Renal cortex interstitium (tissue), 11 donors: ENCODE results near the gene TOP2A. TPM values are rescaled to one million over a fixed set of nuclear protein-coding genes. Genes with fewer than 3 reads are reported as not detected.
"Not testable (repeated sequence)": the region's sequence is repeated elsewhere in the genome, so short reads cannot be mapped to it uniquely, and the experiment has no call there.

ENCODE experiments used
- DNase-seq, 11 donors: peaks; one replicate each; pipeline ENCODE4 v3.0.0-alpha.2; 2013; ENCODE audit warnings: low read depth in 9 of 11, low spot score in 4 of 11; ENCODE audit errors: extremely low read depth in 1 of 11
- polyA plus RNA-seq, 3 donors: library from polyadenylated mRNA; unstranded; fragments of 120-200 nt; gene quantifications; one replicate each; pipeline ENCODE4 v1.2.1, GENCODE V29; 2013; ENCODE audit not compliant: insufficient read length in 3 of 3

TOP2A gene
- polyA plus RNA-seq, 3 donors: 154 to 213 (median 186) TPM

DNA sequence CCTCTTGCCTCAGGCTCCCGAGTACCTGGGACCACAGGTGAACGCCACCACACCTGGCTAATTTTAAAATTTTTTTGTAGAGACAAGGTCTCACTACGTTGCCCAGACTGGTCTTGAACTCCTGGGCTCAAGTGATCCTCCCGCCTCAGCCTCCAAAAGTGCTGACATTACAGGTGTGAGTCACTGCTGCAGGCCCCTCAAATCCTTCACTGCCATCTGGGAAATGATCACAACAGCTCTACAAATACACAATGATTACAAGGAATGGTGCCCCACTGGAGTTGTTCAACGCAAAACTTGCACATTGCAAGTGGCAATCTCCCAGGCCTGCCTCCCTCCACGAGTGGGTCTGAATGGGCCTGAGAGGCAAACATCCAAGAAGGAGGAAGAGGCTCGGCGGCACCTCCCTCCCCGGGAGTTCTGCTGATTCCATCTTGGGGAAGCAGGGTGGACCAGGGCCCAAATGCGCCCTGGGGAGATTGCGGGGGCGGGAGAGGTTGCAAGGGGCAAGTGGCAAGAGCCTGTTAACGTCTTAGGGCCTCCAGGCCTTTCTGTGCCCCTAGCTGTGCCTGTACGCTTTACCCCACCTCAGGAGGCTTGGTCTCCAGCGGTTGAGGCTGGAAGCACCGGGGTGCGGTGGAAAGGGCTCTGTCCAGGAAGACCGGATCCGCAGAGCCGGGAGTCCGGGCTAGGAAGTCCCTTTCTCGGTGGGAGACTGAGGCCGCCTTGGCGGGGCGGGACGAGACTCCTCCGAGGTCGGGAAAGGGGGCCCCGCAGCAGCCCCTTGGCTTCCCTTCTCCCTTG, 24.9 kb upstream of the TOP2A start:
- DNase-seq: no peak

DNA sequence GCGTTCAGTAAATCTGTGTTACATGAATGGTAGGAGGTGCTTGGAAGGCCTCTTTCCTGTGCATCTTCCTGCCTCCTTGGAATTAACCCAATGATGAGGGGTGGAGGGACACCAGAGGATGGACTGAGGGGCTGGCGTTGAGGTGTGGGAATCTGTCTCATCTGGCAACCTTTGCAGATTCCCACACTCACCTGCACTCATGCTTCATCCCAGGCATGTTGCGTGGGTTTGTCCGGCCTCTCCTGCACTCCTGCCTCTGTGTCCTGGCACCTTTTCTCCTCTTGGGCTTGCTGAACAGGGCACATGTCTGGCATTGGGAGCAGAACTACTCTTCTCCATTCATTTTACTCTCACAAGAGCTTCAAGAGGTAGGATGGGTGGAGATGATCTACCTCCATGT, 22.5 kb upstream of the TOP2A start:
- DNase-seq: no peak

DNA sequence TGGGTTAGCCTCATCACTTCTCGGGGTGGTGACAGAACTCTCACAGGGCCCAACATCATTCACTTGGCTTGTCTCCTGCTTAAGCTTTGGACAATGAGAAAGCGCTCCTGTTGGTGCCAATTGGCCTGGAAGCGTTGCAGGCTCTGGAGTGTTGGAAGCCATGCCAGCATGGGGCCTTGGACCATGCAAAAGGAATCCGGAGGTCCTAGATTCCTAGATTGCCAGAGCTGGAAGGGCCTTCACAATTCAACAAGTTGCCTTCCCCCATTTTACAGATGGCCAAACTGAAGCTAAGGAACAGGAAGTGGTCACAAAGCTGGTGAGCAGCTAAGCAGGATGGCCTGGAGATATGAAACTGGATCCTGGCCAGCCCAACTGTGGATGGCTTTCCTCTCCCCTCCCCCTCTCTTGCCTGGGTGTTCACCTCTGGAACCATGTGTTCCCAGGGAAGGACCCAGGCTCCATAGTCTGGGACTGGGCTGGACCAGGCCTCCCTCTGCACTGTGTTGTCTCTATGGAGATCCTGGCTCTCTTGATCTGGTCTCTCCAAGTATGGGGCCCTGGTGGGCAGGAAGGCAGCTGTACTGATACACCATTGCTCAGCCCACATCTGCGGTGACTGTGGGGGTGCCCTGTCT, 19.5 kb upstream of the TOP2A start:
- DNase-seq: no peak

DNA sequence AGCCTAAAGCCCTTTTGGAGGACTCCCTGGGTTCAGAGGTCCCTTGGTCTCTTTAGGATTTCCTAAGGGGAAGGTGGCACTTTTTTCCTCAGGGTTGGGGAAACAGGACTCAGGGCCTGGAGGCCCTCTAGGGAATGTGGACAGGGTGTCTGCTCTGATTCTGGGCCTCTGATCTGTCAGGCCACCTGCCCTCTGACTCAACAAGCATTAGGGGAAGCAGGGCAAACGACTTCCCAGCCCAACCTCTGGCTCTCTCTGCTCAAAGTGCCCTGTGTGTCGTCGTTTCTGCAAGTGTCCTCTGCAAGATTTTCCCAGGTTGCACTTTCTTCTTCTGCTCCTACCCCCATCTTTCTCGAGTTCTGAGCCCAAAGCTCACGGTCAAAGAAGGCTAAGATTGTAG, 18.9 kb upstream of the TOP2A start:
- DNase-seq: no peak

DNA sequence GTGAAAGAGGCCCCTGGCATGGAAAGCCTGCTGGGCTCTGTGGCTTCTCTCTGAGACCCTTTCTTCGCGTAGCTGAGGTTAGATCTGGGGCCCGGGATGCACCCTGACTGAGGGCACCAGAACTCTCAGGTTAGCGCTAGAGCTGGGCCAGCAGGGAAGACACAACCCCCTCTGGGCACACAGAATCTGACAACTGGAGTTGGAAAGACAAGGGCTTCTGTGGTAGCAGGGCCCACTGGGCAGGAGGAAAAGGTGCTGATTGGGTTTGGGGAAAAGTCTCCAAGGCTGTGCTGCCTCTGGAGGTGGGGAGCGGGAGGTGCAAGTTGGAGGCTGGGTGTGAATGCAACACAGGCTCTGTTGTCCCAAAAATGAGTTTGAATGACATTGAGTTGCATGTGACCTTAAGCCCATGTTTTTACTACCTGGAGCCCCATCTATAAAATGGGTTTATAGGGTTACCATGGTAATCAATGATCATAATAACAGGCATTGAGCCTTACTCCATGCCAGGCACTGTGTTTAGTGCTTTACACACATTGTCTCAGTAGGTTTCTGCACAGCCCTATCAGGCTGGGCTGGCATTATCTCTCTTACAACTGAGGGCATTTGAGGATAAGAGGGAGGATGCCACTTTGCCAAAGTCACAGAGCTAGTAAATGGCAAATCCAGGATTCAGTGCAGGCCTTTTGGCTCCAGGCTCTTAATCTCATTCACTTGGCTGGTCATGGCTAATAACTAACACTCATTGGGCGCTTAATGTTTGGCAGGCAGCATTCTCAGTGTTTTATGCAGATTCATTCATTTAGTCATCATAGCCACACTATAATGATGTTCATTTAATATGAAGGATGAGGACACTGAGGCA, 16.1 kb upstream of the TOP2A start:
- DNase-seq: no peak

DNA sequence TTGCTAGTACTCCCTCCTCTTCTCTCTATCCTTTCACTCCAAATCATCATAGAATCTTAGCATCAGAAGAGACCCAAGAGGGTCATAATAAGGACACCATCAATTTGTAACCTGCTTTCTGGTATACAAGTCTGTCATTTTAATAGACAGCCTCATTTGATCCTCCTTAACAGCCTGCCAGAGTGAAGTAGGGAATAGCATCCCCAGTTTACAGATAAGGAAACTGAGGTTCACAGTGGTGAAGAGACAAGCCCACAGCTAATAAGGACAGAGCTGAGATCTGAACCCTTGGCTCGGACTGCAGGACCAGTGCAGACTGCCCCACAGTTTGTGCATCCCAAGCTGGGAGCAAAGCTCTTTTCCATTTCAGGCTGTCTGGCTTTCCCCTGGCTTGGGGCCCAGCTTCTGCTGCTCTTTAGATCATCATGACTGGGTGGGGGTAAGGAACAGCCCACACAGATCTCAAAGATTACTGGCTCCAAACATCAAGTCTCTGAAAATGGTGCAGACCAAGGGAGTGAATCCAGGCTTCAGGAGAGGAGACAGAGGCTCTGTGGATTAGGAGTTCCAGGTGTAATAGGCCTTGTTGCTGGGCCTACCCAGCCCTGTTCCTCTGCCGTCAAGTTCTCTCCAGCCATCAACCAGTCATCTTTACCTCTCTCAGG, 15.3 kb upstream of the TOP2A start:
- no peak for DNase-seq

DNA sequence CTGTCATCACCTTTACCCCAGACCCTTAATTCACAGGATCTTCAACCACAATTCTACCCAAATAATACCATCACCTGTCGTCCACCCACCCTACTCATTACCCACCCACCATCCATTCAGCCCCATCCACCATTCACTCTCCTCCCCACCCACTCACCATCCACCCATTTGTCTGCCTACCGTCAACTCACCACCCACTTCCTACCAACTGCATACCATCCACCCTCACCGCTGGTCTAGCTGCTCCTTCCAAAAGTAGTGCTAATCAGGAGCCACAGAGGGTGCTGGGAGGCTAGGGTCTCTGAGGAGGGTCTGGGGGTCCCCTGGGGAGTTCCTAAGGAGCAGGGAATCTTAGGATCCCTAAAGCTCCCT, 13.5 kb upstream of the TOP2A start:
- DNase-seq: no peak

DNA sequence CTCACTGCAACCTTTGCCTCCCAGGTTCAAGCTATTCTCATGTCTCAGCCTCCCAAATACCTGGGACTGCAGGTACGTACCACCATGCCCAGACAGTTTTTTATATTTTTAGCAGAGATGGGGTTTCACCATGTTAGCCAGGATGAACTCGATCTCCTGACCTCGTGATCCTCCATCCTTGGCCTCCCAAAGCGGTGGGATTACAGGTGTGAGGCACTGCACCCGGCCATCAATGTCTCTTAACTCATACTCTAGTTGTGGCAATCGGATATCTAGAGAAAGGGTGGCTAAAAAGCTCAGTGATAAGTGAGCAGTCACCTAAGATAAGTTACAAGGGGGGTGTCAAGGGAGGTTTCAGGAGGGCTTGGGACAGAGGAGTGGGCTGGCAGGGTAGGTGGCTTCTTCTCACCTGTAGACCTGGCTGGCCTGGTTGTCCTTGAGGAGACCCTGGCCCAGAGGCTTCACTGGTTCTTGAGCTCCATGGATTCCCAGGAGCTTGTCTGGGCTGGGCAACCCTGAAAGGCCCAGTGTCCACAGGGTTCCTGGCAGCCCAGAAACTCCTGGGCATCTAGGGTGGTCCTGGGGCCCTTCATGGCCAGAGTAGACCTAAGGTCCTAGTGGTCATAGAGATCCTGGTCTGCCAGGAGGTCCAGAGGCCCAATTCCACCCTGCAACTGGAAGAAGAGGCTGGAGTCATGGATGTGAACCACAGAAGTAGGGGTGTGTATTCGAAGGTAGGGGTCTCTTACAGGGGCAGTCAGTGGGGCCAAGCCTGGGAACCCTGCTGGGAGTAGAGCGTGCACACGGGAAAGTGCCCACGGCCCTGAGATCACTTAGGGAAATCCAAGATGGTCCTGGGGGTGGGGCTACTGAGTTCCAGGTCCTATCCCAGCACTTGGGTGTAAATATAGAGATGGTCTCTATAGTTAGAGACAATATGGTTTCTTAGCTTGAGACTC, 12.9 kb upstream of the TOP2A start:
- no peak for DNase-seq

DNA sequence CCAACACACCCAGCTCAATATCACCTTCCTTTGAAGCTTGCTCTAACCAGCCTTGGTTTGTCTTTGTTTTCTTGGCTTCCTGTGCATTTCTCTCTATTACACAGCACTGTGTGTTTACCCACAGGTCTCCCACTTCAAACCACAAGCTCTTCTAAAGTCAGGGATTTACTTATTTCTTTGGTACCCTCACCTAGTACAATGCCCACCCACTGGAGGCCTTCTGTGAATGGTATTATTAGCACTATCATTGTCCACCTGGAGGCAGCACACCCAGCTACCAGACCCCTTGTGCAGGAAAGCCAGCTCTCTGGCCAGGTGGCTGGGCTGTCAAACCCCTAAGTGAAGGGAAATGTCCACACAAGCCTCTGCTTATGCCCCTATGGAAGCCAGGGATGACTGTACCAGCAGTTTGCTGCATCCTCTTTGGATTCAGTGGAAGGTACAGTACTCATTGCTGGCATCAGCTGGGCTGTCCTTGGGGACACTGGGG, 9.4 kb upstream of the TOP2A start:
- no peak for DNase-seq

DNA sequence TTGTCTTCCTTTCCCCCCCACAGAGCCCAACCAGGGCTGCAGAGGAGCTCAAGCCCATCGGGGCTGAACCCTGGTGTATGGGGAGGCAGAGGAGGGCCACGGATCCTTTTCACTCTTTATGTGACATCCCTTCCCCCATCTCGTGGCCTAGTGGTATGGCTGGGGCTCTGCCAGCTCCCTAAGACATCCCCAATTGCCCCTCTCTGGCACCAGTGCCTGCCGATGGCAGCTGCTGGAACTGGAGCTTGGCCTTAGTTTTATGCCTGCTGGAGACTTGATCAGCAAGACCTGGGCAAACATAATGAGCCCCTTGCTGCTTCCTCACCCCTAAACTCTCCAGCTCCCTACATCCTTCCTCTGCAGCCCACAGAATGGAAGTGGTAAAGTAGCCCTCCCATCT, 8.0 kb upstream of the TOP2A start:
- DNase-seq: no peak

DNA sequence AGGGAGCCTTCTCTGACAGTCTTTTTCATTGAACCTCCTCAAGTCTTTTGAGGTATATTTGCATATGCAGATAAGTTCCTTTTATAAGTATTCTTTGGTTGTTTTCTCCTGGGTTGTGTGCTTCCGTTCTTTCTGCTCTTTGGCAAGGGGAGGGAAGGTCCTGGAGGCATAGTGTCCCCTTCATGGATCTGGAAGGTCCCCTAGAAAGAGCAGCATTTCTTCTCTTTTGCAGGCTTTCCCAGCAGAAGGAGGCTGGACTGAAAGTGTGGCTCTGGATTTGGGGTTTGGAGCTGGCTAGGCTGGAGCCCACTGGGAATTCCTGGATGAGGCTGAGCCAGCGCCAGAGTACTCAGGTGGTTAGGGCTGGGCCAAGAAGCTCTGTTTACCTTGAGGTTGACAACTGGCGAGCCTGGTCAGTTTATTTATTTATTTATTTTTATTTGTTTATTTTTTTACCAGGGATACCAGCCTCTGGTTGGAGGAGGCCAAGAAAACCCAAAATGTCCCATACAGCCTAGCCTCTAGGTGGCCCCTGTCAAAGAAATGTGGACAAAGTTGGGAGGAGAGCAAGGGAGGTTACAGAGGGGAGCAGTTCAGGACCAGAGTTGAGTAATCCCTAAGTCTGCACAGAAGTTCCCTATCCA, 5.4 kb upstream of the TOP2A start:
- no peak for DNase-seq

DNA sequence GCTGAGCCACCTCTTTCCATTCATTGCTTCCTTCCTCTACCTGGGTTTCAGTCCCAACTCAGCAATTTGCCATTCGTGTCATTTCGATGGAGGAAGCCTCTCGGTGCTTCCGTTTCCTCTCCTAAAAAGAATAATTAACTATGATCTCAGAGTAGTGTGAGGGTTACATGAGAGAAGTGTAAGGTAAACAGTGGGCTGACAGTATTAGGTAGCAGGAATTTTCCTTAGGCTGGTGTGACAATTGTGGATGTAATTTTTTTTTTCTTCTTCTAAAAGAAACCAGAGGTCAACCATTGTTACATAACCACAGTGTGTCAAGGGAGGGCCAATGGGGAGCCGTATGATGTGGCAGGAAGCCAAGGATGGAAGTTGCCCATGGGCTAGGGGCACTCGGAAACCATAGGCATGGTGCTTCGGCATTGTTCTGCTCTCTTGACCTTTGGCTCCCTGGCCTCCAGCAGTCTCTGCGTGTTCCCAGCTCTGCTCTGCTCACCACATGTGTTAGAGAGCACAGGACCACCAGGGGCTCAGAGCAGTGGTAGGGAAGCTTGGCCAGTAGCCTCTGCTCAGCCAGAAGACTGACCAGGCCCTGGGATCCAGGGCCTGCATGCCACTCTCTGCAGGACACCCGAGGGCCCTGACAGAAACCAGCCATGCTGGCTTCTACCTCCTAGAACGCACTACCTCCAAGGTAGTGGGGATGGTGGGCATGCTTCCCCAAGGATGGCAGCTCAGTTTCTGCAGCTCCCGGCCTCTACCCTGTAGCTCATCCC, 2.0 kb upstream of the TOP2A start:
- DNase-seq: no peak

DNA sequence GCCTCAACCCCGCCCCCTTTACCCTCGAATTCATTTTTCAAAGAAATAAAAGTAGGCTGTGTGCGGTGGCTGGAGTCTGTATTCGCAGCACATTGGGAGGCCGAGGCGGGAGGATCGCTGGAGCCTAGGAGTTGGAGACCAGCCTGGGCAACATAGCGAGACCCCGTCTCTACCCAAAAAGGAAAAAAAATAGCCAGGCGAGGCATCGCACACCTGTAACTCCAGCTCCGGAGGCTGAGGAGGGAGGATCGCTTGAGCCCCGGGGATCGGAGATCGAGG, 671 bp upstream of the TOP2A start:
- no peak for DNase-seq

DNA sequence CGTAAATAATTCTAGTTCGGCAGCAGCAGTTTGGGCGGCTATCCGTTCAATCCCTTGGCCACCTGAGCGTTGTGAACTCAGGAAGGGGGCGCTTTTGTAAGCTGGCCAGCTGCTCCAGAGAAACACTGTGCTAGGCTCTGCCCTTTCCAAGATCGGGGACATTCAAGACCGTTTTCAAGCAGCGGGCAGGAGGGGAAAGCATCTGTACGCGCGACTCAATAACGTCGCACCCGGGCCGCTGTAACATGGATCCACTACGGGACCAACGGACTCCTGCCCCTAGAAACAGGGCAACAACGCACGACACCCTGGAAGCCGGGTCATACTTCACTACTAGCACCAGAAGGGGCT, 463 bp downstream of the TOP2A start:
- no peak for DNase-seq

DNA sequence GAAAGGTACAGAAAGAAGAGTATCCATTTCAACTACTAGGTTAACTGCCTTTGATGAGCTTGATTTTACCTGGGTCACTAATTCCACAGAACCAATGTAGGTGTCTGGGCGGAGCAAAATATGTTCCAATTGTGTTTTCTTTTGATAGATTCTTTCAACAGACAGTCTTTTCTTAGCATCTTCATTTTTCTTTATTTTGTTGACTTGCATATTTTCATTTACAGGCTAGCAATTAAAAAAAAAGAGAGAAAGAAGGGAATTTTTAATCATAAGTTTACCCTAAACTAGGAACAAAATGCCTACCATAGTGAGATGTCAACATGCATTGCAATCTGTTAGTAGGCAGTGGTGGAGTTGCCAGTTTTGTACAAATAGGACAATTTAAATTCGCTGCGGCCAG, 1.0 kb downstream of the TOP2A start:
- DNase-seq: no peak

DNA sequence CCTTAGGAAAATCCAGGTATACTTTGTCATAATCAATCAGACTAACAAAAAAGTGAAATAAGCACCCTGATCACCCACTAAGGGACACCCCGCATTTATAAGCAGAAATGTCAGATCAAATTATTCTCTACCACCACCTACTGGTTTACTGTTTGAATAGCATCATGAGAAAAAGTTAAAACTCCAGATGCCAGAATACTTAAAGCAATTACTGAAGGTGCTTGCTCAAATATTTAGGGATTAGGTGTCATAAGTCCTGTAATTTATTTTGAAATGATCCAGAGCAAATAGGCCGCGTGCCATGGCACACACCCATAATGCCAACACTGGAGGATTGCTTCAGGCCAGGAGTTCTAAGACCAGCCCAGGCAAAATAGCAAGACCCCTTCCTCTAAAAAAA, 2.3 kb downstream of the TOP2A start:
- no peak for DNase-seq

DNA sequence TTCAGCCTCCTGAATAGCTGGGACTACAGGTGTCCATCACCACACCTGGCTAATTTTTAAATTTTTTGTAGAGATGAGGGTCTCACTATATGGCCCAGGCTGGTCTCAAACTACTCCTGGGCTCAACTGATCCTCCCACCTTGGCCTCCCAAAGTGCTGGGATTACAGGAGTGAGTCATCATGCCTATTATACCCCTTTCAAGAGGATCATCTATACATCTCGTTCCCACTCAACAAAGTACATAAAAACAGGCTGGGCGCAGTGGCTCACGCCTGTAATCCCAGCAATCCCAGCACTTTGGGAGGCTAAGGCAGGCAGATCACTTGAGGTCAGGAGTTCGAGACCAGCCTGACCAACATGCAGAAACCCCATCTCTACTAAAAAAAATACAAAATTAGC, 3.4 kb downstream of the TOP2A start:
- DNase-seq: not testable (repeated sequence)
